GM12891 (cell line): ENCODE data around the gene SAMD8.

ENCODE experiments used
- PAX5 ChIP-seq: IDR thresholded peaks from 2 replicates; pipeline ENCODE4 v1.6.1; 2011; ENCODE audit warnings: low read length, moderate library complexity, mild to moderate bottlenecking; ENCODE audit not compliant: insufficient read depth, severe bottlenecking
- POLR2A ChIP-seq: IDR thresholded peaks from 2 replicates; pipeline ENCODE4 v1.6.1; 2011; ENCODE audit warnings: low read depth, low read length, control low read depth
- POLR2AphosphoS5 ChIP-seq: IDR thresholded peaks from 2 replicates; pipeline ENCODE4 v1.6.1; 2011; ENCODE audit warnings: low read depth, low read length, control low read depth
- POU2F2 ChIP-seq: IDR thresholded peaks from 2 replicates; pipeline ENCODE4 v1.6.1; 2011; ENCODE audit warnings: low read depth, mild to moderate bottlenecking, control low read depth, low read length, moderate library complexity
- TAF1 ChIP-seq: IDR thresholded peaks from 2 replicates; pipeline ENCODE4 v1.6.1; 2011; ENCODE audit warnings: low read depth, low read length, control low read depth

DNA sequence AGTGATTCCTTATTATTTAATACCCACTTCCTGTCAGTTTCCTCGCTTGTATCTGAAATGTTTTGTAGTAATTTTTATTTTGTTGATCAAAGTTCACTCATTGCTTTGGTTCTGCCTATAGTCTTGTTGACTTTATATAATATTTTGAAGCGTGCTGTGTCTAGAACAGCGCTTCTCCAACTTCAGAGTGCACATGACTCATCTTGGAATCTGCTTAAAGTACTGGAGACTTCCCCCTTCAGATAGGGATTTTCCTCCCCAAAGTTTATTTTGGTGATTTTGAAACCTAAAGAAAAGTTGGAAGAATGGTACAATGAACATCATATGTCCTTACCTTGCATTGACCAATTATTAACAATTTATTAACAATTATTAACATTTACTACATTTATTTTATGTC, 118.5 kb downstream of the SAMD8 start:
- TF ChIP-seq POLR2AphosphoS5: no peak
- TF ChIP-seq POLR2A: no peak
- TF ChIP-seq POU2F2: no peak
- TF ChIP-seq PAX5: no peak
- no peak for TF ChIP-seq TAF1
